ENCODE results near the gene PTPRE. TPM values are rescaled to one million over a fixed set of nuclear protein-coding genes. Genes with fewer than 3 reads are reported as not detected.

PTPRE gene
- total RNA-seq, 1 experiment from 2014 or later = 7.9 TPM

GRCh38 chr10:128067691-128068397 is 160.9 kb downstream of the PTPRE start:
- no TSS peak for BruUV-seq (replicated peaks)
- Histone ChIP-seq H3F3A (ENCODE audit: insufficient read depth, low read depth) (peaks cover 21% of the 10 kb centered on the region; the same call in 1 of the 2 replicates), H4K20me1 (ENCODE audit: insufficient read depth) (no peaks in the 10 kb centered on the region), H3K4me3 (no peak overlapping the region), H3K4me2 (no peak overlapping the region), H3K36me3 (ENCODE audit: low read depth) (no peaks in the 10 kb centered on the region), H2AFZ (no peak overlapping the region), H3K9me3 (ENCODE audit: insufficient read depth, low read depth) (no peaks in the 10 kb centered on the region), H3K9me2 (ENCODE audit: insufficient read depth) (no peaks in the 10 kb centered on the region), H3K79me2 (ENCODE audit: low read depth) (no peaks in the 10 kb centered on the region), H3K27ac (no peak overlapping the region), H3K4me1 (replicated peaks; ENCODE audit: insufficient read depth) (peaks cover 21% of the 10 kb centered on the region), H3K27me3 (ENCODE audit: insufficient read depth, low read depth) (no peaks in the 10 kb centered on the region)
- CTCF ChIA-PET = no interaction called here
- no peak for DNase-seq
- TF ChIP-seq EZH2 (IDR thresholded peaks at IDR 0.05; ENCODE audit: low read depth) (no peak), CTCF (conservative IDR thresholded peaks at IDR 0.05) (no peak)
- POLR2A ChIA-PET (ENCODE audit: unreplicated experiment) = no interaction called here
- intact Hi-C loops (cut with micrococcal nuclease; ENCODE audit: unreplicated experiment) = loop anchor here (2.0 kb wide), 1 partner anchor 351 kb away; no protein-coding TSS in a partner anchor

- Histone ChIP-seq H2AFZ (no peak overlapping the region), H4K20me1 (ENCODE audit: insufficient read depth) (no peaks in the 10 kb centered on the region), H3K4me2 (no peak overlapping the region), H3K4me3 (no peak overlapping the region), H3K36me3 (ENCODE audit: low read depth) (no peaks in the 10 kb centered on the region), H3K4me1 (replicated peaks; ENCODE audit: insufficient read depth) (peaks cover 20% of the 10 kb centered on the region), H3K9me2 (ENCODE audit: insufficient read depth) (no peaks in the 10 kb centered on the region), H3K27ac (no peak overlapping the region), H3K9me3 (ENCODE audit: insufficient read depth, low read depth) (no peaks in the 10 kb centered on the region), H3K27me3 (ENCODE audit: insufficient read depth, low read depth) (no peaks in the 10 kb centered on the region), H3F3A (ENCODE audit: insufficient read depth, low read depth) (peaks cover 21% of the 10 kb centered on the region; the same call in 1 of the 2 replicates), H3K79me2 (ENCODE audit: low read depth) (no peaks in the 10 kb centered on the region)
- TF ChIP-seq CTCF (conservative IDR thresholded peaks at IDR 0.05) = no peak
- TF ChIP-seq EZH2 (IDR thresholded peaks at IDR 0.05; ENCODE audit: low read depth) = no peak
- CTCF ChIA-PET = interaction anchor here (0.7 kb wide), 1 partner anchor 57 kb away, joined by 4 read pairs; no protein-coding TSS in a partner anchor
- intact Hi-C loops (cut with micrococcal nuclease; ENCODE audit: unreplicated experiment) = loop anchor here (1.0 to 2.0 kb wide), 4 partner anchors 57 to 352 kb away; no protein-coding TSS in a partner anchor
- DNase-seq = no peak
- POLR2A ChIA-PET (ENCODE audit: unreplicated experiment) = interaction anchor here (0.5 kb wide), 1 partner anchor 738 kb away, joined by 5 read pairs; no protein-coding TSS in a partner anchor
- BruUV-seq (replicated peaks) = no TSS peak
These were observed 161.7 kb downstream of the PTPRE start for GRCh38 chr10:128068398-128069285.

- no peak overlapping the region for H3K27ac ChIP-seq
- no peaks in the 10 kb centered on the region for H3K79me2 ChIP-seq (ENCODE audit: low read depth)
- H3K4me3 ChIP-seq = no peak overlapping the region
- CTCF ChIA-PET = interaction anchor here (0.7 kb wide), 1 partner anchor 58 kb away, joined by 4 read pairs; no protein-coding TSS in a partner anchor
- no TSS peak for BruUV-seq (replicated peaks)
- no peaks in the 10 kb centered on the region for H3K27me3 ChIP-seq (ENCODE audit: insufficient read depth, low read depth)
- DNase-seq = peak; percentile 42 to 48
- TF ChIP-seq EZH2 (IDR thresholded peaks at IDR 0.05; ENCODE audit: low read depth) (no peak), CTCF (conservative IDR thresholded peaks at IDR 0.05) (peak; percentile 80)
- H3K36me3 ChIP-seq (ENCODE audit: low read depth) = no peaks in the 10 kb centered on the region
- no peaks in the 10 kb centered on the region for H3K9me2 ChIP-seq (ENCODE audit: insufficient read depth)
- no peaks in the 10 kb centered on the region for H3K9me3 ChIP-seq (ENCODE audit: insufficient read depth, low read depth)
- peaks cover 12% of the 10 kb centered on the region for H3K4me1 ChIP-seq (replicated peaks; ENCODE audit: insufficient read depth)
- POLR2A ChIA-PET (ENCODE audit: unreplicated experiment) = interaction anchor here (0.5 kb wide), 1 partner anchor 739 kb away, joined by 5 read pairs; no protein-coding TSS in a partner anchor
- no peak overlapping the region for H3K4me2 ChIP-seq
- no peaks in the 10 kb centered on the region for H4K20me1 ChIP-seq (ENCODE audit: insufficient read depth)
- H2AFZ ChIP-seq = no peak overlapping the region
- intact Hi-C loops (cut with micrococcal nuclease; ENCODE audit: unreplicated experiment) = loop anchor here (1.0 to 2.0 kb wide), 4 partner anchors 58 to 353 kb away; no protein-coding TSS in a partner anchor
- H3F3A ChIP-seq (ENCODE audit: insufficient read depth, low read depth) = peaks cover 14% of the 10 kb centered on the region; the same call in 1 of the 2 replicates
These were observed 162.6 kb downstream of the PTPRE start for GRCh38 chr10:128069351-128070051.
